Measurements from ENCODE around the gene KRT3. TPM values are rescaled to one million over a fixed set of nuclear protein-coding genes. Genes with fewer than 3 reads are reported as not detected.

The KRT3 gene
- total RNA-seq, 1 experiment from 2014 or later, result not detected

DNA sequence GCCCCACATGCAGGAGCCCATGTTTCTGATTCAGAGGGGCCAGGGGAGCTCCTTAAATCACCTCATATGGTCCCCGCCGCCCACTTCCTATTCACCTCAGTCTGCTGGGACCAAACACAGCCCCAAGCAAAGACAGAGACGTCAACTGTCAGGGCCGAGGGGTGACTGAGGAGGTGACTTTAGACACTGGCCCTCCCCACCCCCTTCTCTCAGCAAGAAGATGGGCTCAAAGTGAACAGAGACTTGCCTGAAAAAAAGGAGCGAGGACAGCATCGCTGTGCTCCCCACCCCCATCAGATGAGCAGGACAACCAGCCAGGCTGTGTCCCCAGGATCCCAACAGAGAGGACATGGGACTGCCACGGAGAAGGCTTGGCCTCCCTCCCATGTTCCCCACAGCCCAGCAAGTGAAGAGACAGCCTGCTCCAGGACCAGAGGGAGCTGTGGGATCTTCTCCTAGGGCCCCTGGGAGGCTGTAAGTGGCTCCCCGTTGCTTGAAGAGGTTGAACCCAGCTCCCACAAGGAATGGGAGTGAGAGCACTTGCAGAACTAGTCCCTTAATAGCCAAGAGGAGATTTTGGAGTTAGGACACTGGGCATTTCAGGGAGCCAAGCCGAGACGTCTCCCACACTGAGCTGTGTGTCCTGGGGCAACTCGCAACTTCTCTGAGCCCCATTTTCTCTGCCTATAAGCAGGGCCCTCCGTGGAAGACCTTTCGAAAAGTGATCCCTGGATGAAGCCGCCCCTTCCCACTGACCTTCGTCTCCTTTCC is 39.5 kb upstream of the KRT3 start:
- no peaks in the 10 kb centered on the region for H3K9me3 Mint-ChIP-seq
- no peaks in the 10 kb centered on the region for H3K4me1 Mint-ChIP-seq
- no peak overlapping the region for H3K27ac Mint-ChIP-seq
- no peak overlapping the region for H3K4me3 Mint-ChIP-seq
- DNase-seq (ENCODE audit: low spot score), result no peak
- CTCF ChIA-PET, result no interaction called here
- no peak for ATAC-seq
- H3K36me3 Mint-ChIP-seq, result no peaks in the 10 kb centered on the region
- POLR2A ChIA-PET, result no interaction called here
- TF ChIP-seq ZNF416 (CRISPR knock-in tag; IDR thresholded peaks at IDR 0.05), result no peak
- TF ChIP-seq, protein P1, sequence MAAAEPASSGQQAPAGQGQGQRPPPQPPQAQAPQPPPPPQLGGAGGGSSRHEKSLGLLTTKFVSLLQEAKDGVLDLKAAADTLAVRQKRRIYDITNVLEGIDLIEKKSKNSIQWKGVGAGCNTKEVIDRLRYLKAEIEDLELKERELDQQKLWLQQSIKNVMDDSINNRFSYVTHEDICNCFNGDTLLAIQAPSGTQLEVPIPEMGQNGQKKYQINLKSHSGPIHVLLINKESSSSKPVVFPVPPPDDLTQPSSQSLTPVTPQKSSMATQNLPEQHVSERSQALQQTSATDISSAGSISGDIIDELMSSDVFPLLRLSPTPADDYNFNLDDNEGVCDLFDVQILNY (CRISPR knock-in tag; IDR thresholded peaks at IDR 0.05), result no peak
- no peak for TF ChIP-seq NR1H2 (CRISPR knock-in tag; IDR thresholded peaks at IDR 0.05)
- TF ChIP-seq NR3C1 (CRISPR knock-in tag; conservative IDR thresholded peaks at IDR 0.05; ENCODE audit: low read depth), result no peak
- TF ChIP-seq ZNF138 (CRISPR knock-in tag; conservative IDR thresholded peaks at IDR 0.05), result no peak
- peaks cover 2% of the 10 kb centered on the region; the same call in 1 of the 2 replicates for H3K27me3 Mint-ChIP-seq (ENCODE audit: low read depth)

DNA sequence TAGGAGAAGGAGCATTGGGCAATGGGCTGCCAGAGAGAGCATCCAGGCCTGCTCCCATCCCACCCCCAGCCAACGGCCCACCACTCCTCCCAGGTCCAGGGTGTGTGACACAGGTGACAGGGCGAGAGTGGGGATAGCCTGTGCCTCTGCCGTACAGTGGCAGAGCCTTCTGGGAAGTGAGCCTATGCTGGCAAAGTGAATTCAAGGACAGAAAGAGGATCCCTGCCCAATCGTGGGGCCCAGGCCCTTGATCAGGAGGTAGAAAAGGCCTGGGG is 38.7 kb upstream of the KRT3 start:
- no peaks in the 10 kb centered on the region for H3K36me3 Mint-ChIP-seq

DNA sequence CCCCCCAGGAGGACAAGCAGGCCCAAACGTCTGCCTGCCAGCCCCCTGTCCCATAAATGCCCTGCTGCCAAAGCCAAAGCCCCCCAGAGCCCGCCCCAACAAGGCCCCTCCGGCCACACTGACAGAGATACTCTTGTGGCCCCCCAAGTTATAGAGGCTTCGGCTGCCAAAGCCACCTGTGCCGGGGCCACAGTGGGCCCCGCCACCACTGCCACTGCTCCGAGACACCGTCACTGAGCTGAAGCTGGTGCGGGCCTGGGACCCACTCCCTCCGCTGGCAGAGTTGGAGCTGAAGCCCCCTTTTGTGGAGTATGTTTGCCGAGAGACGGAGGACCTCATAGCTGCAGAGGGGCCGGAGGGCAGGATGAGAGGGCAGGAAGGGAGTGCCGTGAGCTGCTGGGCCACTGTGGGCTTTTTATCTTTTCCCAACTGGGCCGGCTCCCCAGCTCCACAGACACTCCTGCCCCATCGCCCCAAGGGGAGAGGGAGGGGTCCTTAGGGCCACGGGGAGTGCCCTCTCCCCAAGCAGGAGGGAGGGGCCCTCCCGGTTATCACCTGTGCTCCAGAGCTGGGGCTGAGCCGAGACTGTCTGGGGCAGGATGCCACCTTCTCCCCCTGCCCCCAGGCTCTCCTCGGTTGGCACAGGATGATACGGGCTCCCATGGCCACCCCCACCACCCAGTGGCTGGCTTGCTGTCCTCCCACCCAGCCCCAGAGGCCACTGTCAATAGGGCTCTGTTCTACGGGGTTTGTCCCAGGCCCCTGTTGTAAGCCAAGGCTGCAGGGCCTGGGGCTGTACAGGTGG is 38.2 kb upstream of the KRT3 start, which contains the start of gene KRT79:
Gene KRT79, minus strand, starts transcription at position 390 of the 805 bp plus-strand sequence. Its CDS starts 51 bp downstream, at position 339.
- CTCF ChIA-PET, result interaction anchor here (1.0 kb wide), 1 partner anchor 31 kb away, joined by 4 read pairs; no protein-coding TSS in a partner anchor
- Mint-ChIP-seq H3K27me3 (ENCODE audit: low read depth) (peaks cover 2% of the 10 kb centered on the region; the same call in 1 of the 2 replicates), H3K4me1 (no peaks in the 10 kb centered on the region), H3K27ac (peak within 1 kb of the TSS; percentile 9; the same call in 1 of the 2 replicates), H3K4me3 (no peak within 1 kb of the TSS), H3K9me3 (no peaks in the 10 kb centered on the region), H3K36me3 (no peaks in the 10 kb centered on the region)
- no peak for DNase-seq (ENCODE audit: low spot score)
- ATAC-seq, result no peak
- TF ChIP-seq GRHL2 (CRISPR knock-in tag; IDR thresholded peaks at IDR 0.05; ENCODE audit: insufficient replicate concordance, severe bottlenecking) (no peak), NR2C2 (CRISPR knock-in tag; IDR thresholded peaks at IDR 0.05) (no peak), KAT7 (CRISPR knock-in tag; IDR thresholded peaks at IDR 0.05; ENCODE audit: borderline replicate concordance) (no peak)
- TF ChIP-seq, protein P2, sequence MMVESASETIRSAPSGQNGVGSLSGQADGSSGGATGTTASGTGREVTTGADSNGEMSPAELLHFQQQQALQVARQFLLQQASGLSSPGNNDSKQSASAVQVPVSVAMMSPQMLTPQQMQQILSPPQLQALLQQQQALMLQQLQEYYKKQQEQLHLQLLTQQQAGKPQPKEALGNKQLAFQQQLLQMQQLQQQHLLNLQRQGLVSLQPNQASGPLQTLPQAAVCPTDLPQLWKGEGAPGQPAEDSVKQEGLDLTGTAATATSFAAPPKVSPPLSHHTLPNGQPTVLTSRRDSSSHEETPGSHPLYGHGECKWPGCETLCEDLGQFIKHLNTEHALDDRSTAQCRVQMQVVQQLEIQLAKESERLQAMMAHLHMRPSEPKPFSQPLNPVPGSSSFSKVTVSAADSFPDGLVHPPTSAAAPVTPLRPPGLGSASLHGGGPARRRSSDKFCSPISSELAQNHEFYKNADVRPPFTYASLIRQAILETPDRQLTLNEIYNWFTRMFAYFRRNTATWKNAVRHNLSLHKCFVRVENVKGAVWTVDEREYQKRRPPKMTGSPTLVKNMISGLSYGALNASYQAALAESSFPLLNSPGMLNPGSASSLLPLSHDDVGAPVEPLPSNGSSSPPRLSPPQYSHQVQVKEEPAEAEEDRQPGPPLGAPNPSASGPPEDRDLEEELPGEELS (CRISPR knock-in tag; IDR thresholded peaks at IDR 0.05), result no peak
- TF ChIP-seq, protein P3, sequence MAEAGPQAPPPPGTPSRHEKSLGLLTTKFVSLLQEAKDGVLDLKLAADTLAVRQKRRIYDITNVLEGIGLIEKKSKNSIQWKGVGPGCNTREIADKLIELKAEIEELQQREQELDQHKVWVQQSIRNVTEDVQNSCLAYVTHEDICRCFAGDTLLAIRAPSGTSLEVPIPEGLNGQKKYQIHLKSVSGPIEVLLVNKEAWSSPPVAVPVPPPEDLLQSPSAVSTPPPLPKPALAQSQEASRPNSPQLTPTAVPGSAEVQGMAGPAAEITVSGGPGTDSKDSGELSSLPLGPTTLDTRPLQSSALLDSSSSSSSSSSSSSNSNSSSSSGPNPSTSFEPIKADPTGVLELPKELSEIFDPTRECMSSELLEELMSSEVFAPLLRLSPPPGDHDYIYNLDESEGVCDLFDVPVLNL (CRISPR knock-in tag; IDR thresholded peaks at IDR 0.05; ENCODE audit: borderline replicate concordance, low read depth), result no peak
- POLR2A ChIA-PET, result no interaction called here

More for the DNA sequence above, 38.7 kb upstream of the KRT3 start:
- no peaks in the 10 kb centered on the region for H3K4me1 Mint-ChIP-seq
- ChIA-PET POLR2A (no interaction called here), CTCF (no interaction called here)
- no peak for DNase-seq (ENCODE audit: low spot score)
- TF ChIP-seq, protein P4, sequence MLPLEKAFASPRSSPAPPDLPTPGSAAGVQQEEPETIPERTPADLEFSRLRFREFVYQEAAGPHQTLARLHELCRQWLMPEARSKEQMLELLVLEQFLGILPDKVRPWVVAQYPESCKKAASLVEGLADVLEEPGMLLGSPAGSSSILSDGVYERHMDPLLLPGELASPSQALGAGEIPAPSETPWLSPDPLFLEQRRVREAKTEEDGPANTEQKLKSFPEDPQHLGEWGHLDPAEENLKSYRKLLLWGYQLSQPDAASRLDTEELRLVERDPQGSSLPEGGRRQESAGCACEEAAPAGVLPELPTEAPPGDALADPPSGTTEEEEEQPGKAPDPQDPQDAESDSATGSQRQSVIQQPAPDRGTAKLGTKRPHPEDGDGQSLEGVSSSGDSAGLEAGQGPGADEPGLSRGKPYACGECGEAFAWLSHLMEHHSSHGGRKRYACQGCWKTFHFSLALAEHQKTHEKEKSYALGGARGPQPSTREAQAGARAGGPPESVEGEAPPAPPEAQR (CRISPR knock-in tag; IDR thresholded peaks at IDR 0.05), result no peak
- H3K4me3 Mint-ChIP-seq, result no peak overlapping the region
- H3K9me3 Mint-ChIP-seq, result no peaks in the 10 kb centered on the region
- no peak for ATAC-seq
- H3K27me3 Mint-ChIP-seq (ENCODE audit: low read depth), result peaks cover 2% of the 10 kb centered on the region; the same call in 1 of the 2 replicates
- H3K27ac Mint-ChIP-seq, result no peak overlapping the region; the same call in 1 of the 2 replicates

Measured in WTC11 (cell line).